Measurements from ENCODE around the gene KIAA1586.
"Not testable (repeated sequence)": the region's sequence is repeated elsewhere in the genome, so short reads cannot be mapped to it uniquely, and the experiment has no call there.

Gene KIAA1586

GRCh38 chr6:57046332-57047256 is at the start of gene KIAA1586:
Gene KIAA1586, plus strand, starts transcription at chr6:57046693. Its CDS starts 63 bp downstream, at chr6:57046756.
- peak; percentile 81 for DNase-seq (ENCODE audit: low read depth)

- DNase-seq (ENCODE audit: low read depth) = no peak
Measured at GRCh38 chr6:56999049-56999448, 47.4 kb upstream of the KIAA1586 start.

GRCh38 chr6:56999748-57000147 is 46.7 kb upstream of the KIAA1586 start:
- DNase-seq (ENCODE audit: low read depth) = not testable (repeated sequence)

- DNase-seq (ENCODE audit: low read depth) = no peak
Measured at GRCh38 chr6:57002197-57002596, 44.3 kb upstream of the KIAA1586 start.

- no peak for DNase-seq (ENCODE audit: low read depth)
Measured at GRCh38 chr6:57004292-57004691, 42.2 kb upstream of the KIAA1586 start.

GRCh38 chr6:57006101-57006500 is 40.4 kb upstream of the KIAA1586 start:
- no peak for DNase-seq (ENCODE audit: low read depth)

GRCh38 chr6:57008069-57008468 is 38.4 kb upstream of the KIAA1586 start:
- DNase-seq (ENCODE audit: low read depth) = not testable (repeated sequence)

- no peak for DNase-seq (ENCODE audit: low read depth)
Measured at GRCh38 chr6:57013521-57013926, 33.0 kb upstream of the KIAA1586 start.

GRCh38 chr6:57017069-57017468 is 29.4 kb upstream of the KIAA1586 start:
- no peak for DNase-seq (ENCODE audit: low read depth)

GRCh38 chr6:57017841-57018240 is 28.7 kb upstream of the KIAA1586 start:
- no peak for DNase-seq (ENCODE audit: low read depth)

- DNase-seq (ENCODE audit: low read depth) = no peak
Measured at GRCh38 chr6:57019434-57019833, 27.1 kb upstream of the KIAA1586 start.

GRCh38 chr6:57021086-57021720 is 25.3 kb upstream of the KIAA1586 start:
- no peak for DNase-seq (ENCODE audit: low read depth)

- no peak for DNase-seq (ENCODE audit: low read depth)
Measured at GRCh38 chr6:57024321-57024720, 22.2 kb upstream of the KIAA1586 start.

- DNase-seq (ENCODE audit: low read depth) = no peak
Measured at GRCh38 chr6:57024775-57025174, 21.7 kb upstream of the KIAA1586 start.

GRCh38 chr6:57026001-57026400 is 20.5 kb upstream of the KIAA1586 start:
- no peak for DNase-seq (ENCODE audit: low read depth)

- DNase-seq (ENCODE audit: low read depth) = no peak
Measured at GRCh38 chr6:57027301-57027700, 19.2 kb upstream of the KIAA1586 start.

- no peak for DNase-seq (ENCODE audit: low read depth)
Measured at GRCh38 chr6:57029213-57029612, 17.3 kb upstream of the KIAA1586 start.

- no peak for DNase-seq (ENCODE audit: low read depth)
Measured at GRCh38 chr6:57033228-57033627, 13.3 kb upstream of the KIAA1586 start.

- DNase-seq (ENCODE audit: low read depth) = no peak
Measured at GRCh38 chr6:57035549-57035948, 10.9 kb upstream of the KIAA1586 start.

GRCh38 chr6:57038906-57039305 is 7.6 kb upstream of the KIAA1586 start:
- DNase-seq (ENCODE audit: low read depth) = no peak

GRCh38 chr6:57040011-57040410 is 6.5 kb upstream of the KIAA1586 start:
- DNase-seq (ENCODE audit: low read depth) = no peak

GRCh38 chr6:57044061-57044460 is 2.4 kb upstream of the KIAA1586 start:
- not testable (repeated sequence) for DNase-seq (ENCODE audit: low read depth)

GRCh38 chr6:57044568-57044967 is 1.9 kb upstream of the KIAA1586 start:
- DNase-seq (ENCODE audit: low read depth) = no peak

Data from activated T-cell treated with anti-CD3 and anti-CD28 coated beads for 48 hours (primary cell).